KOPT-K1 (cell line): ENCODE measurements around the gene ISY1.
"Not testable (repeated sequence)": the region's sequence is repeated elsewhere in the genome, so short reads cannot be mapped to it uniquely, and the experiment has no call there.

ENCODE experiments used
- H3K27ac ChIP-seq: fragments of 200-600 bp; sonication (generic); 2 replicates; pipeline ENCODE4 v1.5.1; 2016; ENCODE audit warnings: antibody characterized with exemption, mild to moderate bottlenecking, low read depth, low read length; ENCODE audit not compliant: poor library complexity, severe bottlenecking
- H3K36me3 ChIP-seq: fragments of 200-600 bp; sonication (generic); 2 replicates; pipeline ENCODE4 v1.5.1; 2017; ENCODE audit warnings: antibody characterized with exemption, mild to moderate bottlenecking, low read length, moderate library complexity; ENCODE audit not compliant: insufficient read depth
- H3K9me3 ChIP-seq: fragments of 200-600 bp; sonication (generic); 2 replicates; pipeline ENCODE4 v1.5.1; 2017; ENCODE audit warnings: antibody characterized with exemption, low read length, mild to moderate bottlenecking; ENCODE audit not compliant: insufficient read depth, poor library complexity, severe bottlenecking

ISY1 gene

GRCh38 chr3:129095285-129095684, 65.6 kb downstream of the ISY1 start:
- Histone ChIP-seq H3K36me3 (peaks cover 30% of the 10 kb centered on the region), H3K27ac (no peak overlapping the region), H3K9me3 (no peaks in the 10 kb centered on the region)

DNA sequence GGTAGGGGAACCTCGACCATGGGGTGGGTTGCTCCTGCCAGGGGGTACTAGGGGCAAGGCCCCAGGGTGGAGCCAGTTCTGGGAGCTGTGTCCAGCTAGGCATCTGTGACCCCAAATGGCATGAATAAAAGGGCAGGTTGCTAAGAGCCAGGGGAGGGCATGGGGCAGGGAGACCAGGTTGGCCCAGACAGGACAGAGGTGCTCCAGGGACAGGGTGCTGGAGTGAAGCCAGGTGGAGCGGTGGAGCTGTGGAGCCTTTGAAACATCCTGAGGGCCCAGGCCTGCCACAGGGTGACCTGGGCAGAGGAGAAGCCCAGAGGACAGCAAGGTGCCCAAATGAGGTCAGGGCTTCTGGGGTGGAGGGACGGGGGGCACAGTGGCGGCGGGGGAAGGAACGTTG, 72.6 kb downstream of the ISY1 start:
- H3K27ac ChIP-seq, H3K9me3 ChIP-seq: not testable (repeated sequence)
- peaks cover 16% of the 10 kb centered on the region for H3K36me3 ChIP-seq

GRCh38 chr3:129087904-129088303, 73.0 kb downstream of the ISY1 start:
- H3K36me3 ChIP-seq = peaks cover 15% of the 10 kb centered on the region
- not testable (repeated sequence) for H3K27ac ChIP-seq, H3K9me3 ChIP-seq

GRCh38 chr3:129087138-129087702, 73.6 kb downstream of the ISY1 start:
- H3K27ac ChIP-seq = no peak overlapping the region

GRCh38 chr3:129085818-129086217, 75.0 kb downstream of the ISY1 start:
- Histone ChIP-seq H3K9me3 (no peaks in the 10 kb centered on the region), H3K36me3 (no peaks in the 10 kb centered on the region)

More at GRCh38 chr3:129087138-129087702, 73.6 kb downstream of the ISY1 start:
- Histone ChIP-seq H3K36me3 (peaks cover 13% of the 10 kb centered on the region), H3K9me3 (no peaks in the 10 kb centered on the region)

DNA sequence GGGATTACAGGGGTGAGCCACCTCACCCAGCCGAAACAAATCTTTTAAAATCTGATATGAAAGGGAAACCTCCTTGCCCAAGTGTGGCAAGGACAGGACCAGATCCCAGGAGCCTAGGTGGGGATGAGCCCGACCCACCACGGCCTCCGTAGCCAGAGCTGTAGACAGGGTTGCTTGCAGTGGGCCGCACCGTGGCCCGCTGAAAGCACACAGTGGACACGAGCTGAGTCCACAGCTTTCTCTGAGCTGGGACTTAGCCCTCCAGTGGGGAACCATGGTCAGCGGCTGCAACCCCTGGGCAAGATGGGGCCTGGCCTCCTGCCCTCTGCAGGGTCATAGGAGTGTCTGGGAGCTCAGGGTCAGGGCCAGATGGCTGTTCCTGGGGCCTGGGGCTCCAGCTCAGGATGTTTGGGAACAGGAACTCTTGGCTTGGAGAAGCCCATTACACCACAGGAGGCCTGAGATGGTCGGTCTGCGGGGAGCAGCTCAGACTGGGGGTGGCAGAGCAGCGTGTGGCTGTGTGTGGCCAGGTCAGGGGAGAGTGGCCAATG, 75.6 kb downstream of the ISY1 start:
- H3K36me3 ChIP-seq = no peaks in the 10 kb centered on the region

More at GRCh38 chr3:129085818-129086217, 75.0 kb downstream of the ISY1 start:
- H3K27ac ChIP-seq = no peak overlapping the region

GRCh38 chr3:129084501-129084900, 76.4 kb downstream of the ISY1 start:
- Histone ChIP-seq H3K27ac (no peak overlapping the region), H3K36me3 (no peaks in the 10 kb centered on the region), H3K9me3 (no peaks in the 10 kb centered on the region)

More for the DNA sequence above, 75.6 kb downstream of the ISY1 start:
- no peak overlapping the region for H3K27ac ChIP-seq
- H3K9me3 ChIP-seq = no peaks in the 10 kb centered on the region

DNA sequence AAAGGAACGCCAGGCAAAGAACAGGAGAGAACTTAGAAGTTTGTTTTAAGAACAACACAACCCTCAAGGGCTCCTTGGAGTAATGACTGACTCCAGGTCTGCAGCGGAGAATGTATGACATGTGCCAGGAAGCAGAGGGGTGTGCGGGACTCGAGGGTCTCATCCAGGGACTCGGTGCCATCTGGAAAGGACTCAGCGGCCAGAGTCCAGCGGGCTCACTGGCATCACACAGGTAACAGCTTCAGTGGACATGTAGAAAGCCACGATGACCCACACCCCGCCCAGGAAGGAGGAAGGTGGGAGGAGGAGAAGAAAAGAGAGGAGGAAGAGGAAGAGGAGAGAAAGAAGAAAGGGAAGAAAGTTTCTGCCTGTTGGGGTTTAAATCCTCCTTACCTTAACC, 78.8 kb downstream of the ISY1 start:
- H3K27ac ChIP-seq = no peak overlapping the region
- no peaks in the 10 kb centered on the region for H3K36me3 ChIP-seq
- H3K9me3 ChIP-seq = no peaks in the 10 kb centered on the region

GRCh38 chr3:129081503-129081902, 79.4 kb downstream of the ISY1 start:
- Histone ChIP-seq H3K9me3 (no peaks in the 10 kb centered on the region), H3K36me3 (no peaks in the 10 kb centered on the region), H3K27ac (no peak overlapping the region)

DNA sequence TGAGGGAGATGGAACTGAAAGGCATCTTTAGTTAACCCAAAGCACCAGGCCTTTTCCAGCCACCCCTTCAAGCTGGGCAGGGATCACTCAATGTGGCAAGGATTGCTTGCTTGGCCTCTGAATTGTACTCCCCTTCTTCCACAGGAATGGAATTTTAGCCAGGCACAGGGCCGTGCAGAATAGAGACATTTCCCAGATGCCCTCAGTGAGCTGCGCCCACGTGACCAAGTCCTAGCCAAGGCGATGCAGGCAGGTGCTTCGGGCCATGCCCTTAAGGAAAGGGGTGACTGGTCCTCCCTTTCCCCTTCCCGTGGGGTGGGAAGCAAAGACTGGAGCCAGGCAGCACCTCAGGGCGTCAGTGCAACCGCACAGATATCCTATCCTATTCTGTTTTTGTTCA, 82.4 kb downstream of the ISY1 start:
- Histone ChIP-seq H3K36me3 (no peaks in the 10 kb centered on the region), H3K27ac (no peak overlapping the region), H3K9me3 (no peaks in the 10 kb centered on the region)
